ENCODE results near the gene NDUFC2.
"Not testable (repeated sequence)": the region's sequence is repeated elsewhere in the genome, so short reads cannot be mapped to it uniquely, and the experiment has no call there.

Gene NDUFC2

GRCh38 chr11:78079232-78080083, at the start of gene NDUFC2:
TSS of gene NDUFC2 (minus strand) at chr11:78079862. CDS start at chr11:78079744, 118 bp downstream.
- peak; percentile 63 for FAIRE-seq
- DNase-seq (ENCODE audit: insufficient read length, low spot score): peak; percentile 88

GRCh38 chr11:78127403-78127802, 47.7 kb upstream of the NDUFC2 start:
- DNase-seq (ENCODE audit: insufficient read length, low spot score) (no peak), FAIRE-seq (no peak)

- FAIRE-seq (no peak), DNase-seq (ENCODE audit: insufficient read length, low spot score) (no peak)
Observed at GRCh38 chr11:78112582-78113275, 33.1 kb upstream of the NDUFC2 start.

- FAIRE-seq (no peak), DNase-seq (ENCODE audit: insufficient read length, low spot score) (no peak)
Observed at GRCh38 chr11:78111298-78111697, 31.6 kb upstream of the NDUFC2 start.

GRCh38 chr11:78110830-78111229, 31.2 kb upstream of the NDUFC2 start:
- FAIRE-seq: no peak
- no peak for DNase-seq (ENCODE audit: insufficient read length, low spot score)

- FAIRE-seq (no peak), DNase-seq (ENCODE audit: insufficient read length, low spot score) (no peak)
Observed at GRCh38 chr11:78110351-78110750, 30.7 kb upstream of the NDUFC2 start.

GRCh38 chr11:78109081-78110015, 29.7 kb upstream of the NDUFC2 start:
- FAIRE-seq (no peak), DNase-seq (ENCODE audit: insufficient read length, low spot score) (no peak)

- DNase-seq (ENCODE audit: insufficient read length, low spot score): no peak
- FAIRE-seq: no peak
Observed at GRCh38 chr11:78100676-78101472, 21.2 kb upstream of the NDUFC2 start.

- FAIRE-seq (no peak), DNase-seq (ENCODE audit: insufficient read length, low spot score) (no peak)
Observed at GRCh38 chr11:78100261-78100660, 20.6 kb upstream of the NDUFC2 start.

GRCh38 chr11:78099666-78100065, 20.0 kb upstream of the NDUFC2 start:
- DNase-seq (ENCODE audit: insufficient read length, low spot score) (no peak), FAIRE-seq (no peak)

- DNase-seq (ENCODE audit: insufficient read length, low spot score): no peak
Observed at GRCh38 chr11:78097666-78098385, 18.2 kb upstream of the NDUFC2 start.

GRCh38 chr11:78094250-78094649, 14.6 kb upstream of the NDUFC2 start:
- DNase-seq (ENCODE audit: insufficient read length, low spot score) (no peak), FAIRE-seq (no peak)

More at GRCh38 chr11:78097666-78098385, 18.2 kb upstream of the NDUFC2 start:
- FAIRE-seq: no peak

GRCh38 chr11:78086521-78087074, 6.9 kb upstream of the NDUFC2 start:
- DNase-seq (ENCODE audit: insufficient read length, low spot score); FAIRE-seq: not testable (repeated sequence)

GRCh38 chr11:78085972-78086371, 6.3 kb upstream of the NDUFC2 start:
- DNase-seq (ENCODE audit: insufficient read length, low spot score) (no peak), FAIRE-seq (no peak)

- DNase-seq (ENCODE audit: insufficient read length, low spot score); FAIRE-seq: not testable (repeated sequence)
Observed at GRCh38 chr11:78084506-78084905, 4.8 kb upstream of the NDUFC2 start.

GRCh38 chr11:78083021-78083420, 3.4 kb upstream of the NDUFC2 start:
- FAIRE-seq (no peak), DNase-seq (ENCODE audit: insufficient read length, low spot score) (no peak)

- DNase-seq (ENCODE audit: insufficient read length, low spot score) (no peak), FAIRE-seq (no peak)
Observed at GRCh38 chr11:78082146-78082545, 2.5 kb upstream of the NDUFC2 start.

- FAIRE-seq (no peak), DNase-seq (ENCODE audit: insufficient read length, low spot score) (no peak)
Observed at GRCh38 chr11:78081583-78081982, 1.9 kb upstream of the NDUFC2 start.
